ENCODE measurements around the gene ECHDC3. TPM values are rescaled to one million over a fixed set of nuclear protein-coding genes. Genes with fewer than 3 reads are reported as not detected.

The ECHDC3 gene
- total and polyA plus RNA-seq, 2 of the 13 experiments (the other 11 are each of a cell fraction or from before 2014, with no cell fraction given): not detected

DNA sequence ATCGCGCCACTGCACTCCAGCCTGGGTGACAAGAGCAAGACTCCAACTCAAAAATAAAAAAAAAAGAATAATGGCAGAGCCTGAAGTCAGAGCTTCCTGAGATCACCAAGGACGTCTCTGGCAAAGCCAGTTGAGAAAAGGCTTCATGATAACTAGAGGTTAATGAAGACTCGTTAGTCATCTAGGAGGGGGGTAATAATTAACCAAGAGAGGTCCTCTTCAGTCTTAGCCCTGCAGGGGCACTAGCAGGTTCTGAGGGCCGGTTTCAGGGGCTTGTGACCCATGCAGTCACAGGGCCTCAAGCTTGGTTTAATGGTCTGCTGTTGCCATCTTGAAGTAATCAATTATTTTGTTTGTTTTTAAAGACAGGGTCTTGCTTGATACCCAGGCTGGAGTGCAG lies 52.4 kb downstream of the ECHDC3 start (continued):
- TF ChIP-seq, protein P1, sequence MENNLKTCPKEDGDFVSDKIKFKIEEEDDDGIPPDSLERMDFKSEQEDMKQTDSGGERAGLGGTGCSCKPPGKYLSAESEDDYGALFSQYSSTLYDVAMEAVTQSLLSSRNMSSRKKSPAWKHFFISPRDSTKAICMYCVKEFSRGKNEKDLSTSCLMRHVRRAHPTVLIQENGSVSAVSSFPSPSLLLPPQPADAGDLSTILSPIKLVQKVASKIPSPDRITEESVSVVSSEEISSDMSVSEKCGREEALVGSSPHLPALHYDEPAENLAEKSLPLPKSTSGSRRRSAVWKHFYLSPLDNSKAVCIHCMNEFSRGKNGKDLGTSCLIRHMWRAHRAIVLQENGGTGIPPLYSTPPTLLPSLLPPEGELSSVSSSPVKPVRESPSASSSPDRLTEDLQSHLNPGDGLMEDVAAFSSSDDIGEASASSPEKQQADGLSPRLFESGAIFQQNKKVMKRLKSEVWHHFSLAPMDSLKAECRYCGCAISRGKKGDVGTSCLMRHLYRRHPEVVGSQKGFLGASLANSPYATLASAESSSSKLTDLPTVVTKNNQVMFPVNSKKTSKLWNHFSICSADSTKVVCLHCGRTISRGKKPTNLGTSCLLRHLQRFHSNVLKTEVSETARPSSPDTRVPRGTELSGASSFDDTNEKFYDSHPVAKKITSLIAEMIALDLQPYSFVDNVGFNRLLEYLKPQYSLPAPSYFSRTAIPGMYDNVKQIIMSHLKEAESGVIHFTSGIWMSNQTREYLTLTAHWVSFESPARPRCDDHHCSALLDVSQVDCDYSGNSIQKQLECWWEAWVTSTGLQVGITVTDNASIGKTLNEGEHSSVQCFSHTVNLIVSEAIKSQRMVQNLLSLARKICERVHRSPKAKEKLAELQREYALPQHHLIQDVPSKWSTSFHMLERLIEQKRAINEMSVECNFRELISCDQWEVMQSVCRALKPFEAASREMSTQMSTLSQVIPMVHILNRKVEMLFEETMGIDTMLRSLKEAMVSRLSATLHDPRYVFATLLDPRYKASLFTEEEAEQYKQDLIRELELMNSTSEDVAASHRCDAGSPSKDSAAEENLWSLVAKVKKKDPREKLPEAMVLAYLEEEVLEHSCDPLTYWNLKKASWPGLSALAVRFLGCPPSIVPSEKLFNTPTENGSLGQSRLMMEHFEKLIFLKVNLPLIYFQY (CRISPR knock-in tag; IDR thresholded peaks at IDR 0.05; ENCODE audit: borderline replicate concordance): no peak
- TF ChIP-seq ZMYM3 (CRISPR knock-in tag; IDR thresholded peaks at IDR 0.05) (no peak), ETV5 (CRISPR knock-in tag; IDR thresholded peaks at IDR 0.05; ENCODE audit: borderline replicate concordance) (no peak), ATF7 (IDR thresholded peaks at IDR 0.05) (no peak), ATF7 (CRISPR knock-in tag; IDR thresholded peaks at IDR 0.05) (0 out of 2 replicates have a peak, but pooled peaks have one; percentile 9), NKX3-1 (CRISPR knock-in tag; IDR thresholded peaks at IDR 0.05) (no peak), ZFP37 (CRISPR knock-in tag; IDR thresholded peaks at IDR 0.05; ENCODE audit: borderline replicate concordance) (no peak), TARDBP (CRISPR knock-in tag; IDR thresholded peaks at IDR 0.05) (no peak), ZNF12 (CRISPR knock-in tag; IDR thresholded peaks at IDR 0.05) (no peak), ZBTB8A (CRISPR knock-in tag; IDR thresholded peaks at IDR 0.05; ENCODE audit: borderline replicate concordance, low read depth) (peak; percentile 32; the same call in 1 of the 2 replicates), ETV6 (CRISPR knock-in tag; conservative IDR thresholded peaks at IDR 0.05) (no peak), KDM4B (CRISPR knock-in tag; IDR thresholded peaks at IDR 0.05) (no peak), ZC3H13 (CRISPR knock-in tag; IDR thresholded peaks at IDR 0.05) (no peak)
- TF ChIP-seq, protein P2, sequence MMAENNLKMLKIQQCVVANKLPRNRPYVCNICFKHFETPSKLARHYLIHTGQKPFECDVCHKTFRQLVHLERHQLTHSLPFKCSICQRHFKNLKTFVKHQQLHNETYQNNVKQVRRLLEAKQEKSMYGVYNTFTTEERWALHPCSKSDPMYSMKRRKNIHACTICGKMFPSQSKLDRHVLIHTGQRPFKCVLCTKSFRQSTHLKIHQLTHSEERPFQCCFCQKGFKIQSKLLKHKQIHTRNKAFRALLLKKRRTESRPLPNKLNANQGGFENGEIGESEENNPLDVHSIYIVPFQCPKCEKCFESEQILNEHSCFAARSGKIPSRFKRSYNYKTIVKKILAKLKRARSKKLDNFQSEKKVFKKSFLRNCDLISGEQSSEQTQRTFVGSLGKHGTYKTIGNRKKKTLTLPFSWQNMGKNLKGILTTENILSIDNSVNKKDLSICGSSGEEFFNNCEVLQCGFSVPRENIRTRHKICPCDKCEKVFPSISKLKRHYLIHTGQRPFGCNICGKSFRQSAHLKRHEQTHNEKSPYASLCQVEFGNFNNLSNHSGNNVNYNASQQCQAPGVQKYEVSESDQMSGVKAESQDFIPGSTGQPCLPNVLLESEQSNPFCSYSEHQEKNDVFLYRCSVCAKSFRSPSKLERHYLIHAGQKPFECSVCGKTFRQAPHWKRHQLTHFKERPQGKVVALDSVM (CRISPR knock-in tag; IDR thresholded peaks at IDR 0.05): peak; percentile 26; the same call in 1 of the 2 replicates

All from HepG2 (cell line).